CD4-positive, alpha-beta T cell treated with Interleukin-17A for 1 hour (primary cell): Measurements from ENCODE around the gene SENP6.
"Not testable (repeated sequence)": the region's sequence is repeated elsewhere in the genome, so short reads cannot be mapped to it uniquely, and the experiment has no call there.

Experiments used
- DNase-seq: peaks from one replicate; pipeline ENCODE4 v3.0.0-alpha.2; 2020

SENP6 gene

GRCh38 chr6:75608956-75609533, 7.4 kb downstream of the SENP6 start:
- no peak for DNase-seq

GRCh38 chr6:75609639-75610590, 8.2 kb downstream of the SENP6 start:
- DNase-seq: no peak

GRCh38 chr6:75611011-75611701, 9.5 kb downstream of the SENP6 start:
- DNase-seq: no peak

- DNase-seq: peak; percentile 36
Observed at GRCh38 chr6:75611702-75612375, 10.2 kb downstream of the SENP6 start.

- no peak for DNase-seq
Observed at GRCh38 chr6:75612434-75612833, 10.8 kb downstream of the SENP6 start.

- no peak for DNase-seq
Observed at GRCh38 chr6:75613056-75613501, 11.4 kb downstream of the SENP6 start.

GRCh38 chr6:75618437-75618836, 16.8 kb downstream of the SENP6 start:
- no peak for DNase-seq

- no peak for DNase-seq
Observed at GRCh38 chr6:75619230-75619899, 17.7 kb downstream of the SENP6 start.

GRCh38 chr6:75620381-75621304, 19.0 kb downstream of the SENP6 start:
- no peak for DNase-seq

GRCh38 chr6:75621846-75622245, 20.2 kb downstream of the SENP6 start:
- DNase-seq: no peak

- DNase-seq: no peak
Observed at GRCh38 chr6:75623491-75623890, 21.8 kb downstream of the SENP6 start.

GRCh38 chr6:75624335-75624734, 22.7 kb downstream of the SENP6 start:
- DNase-seq: no peak

GRCh38 chr6:75624988-75625387, 23.3 kb downstream of the SENP6 start:
- no peak for DNase-seq

GRCh38 chr6:75626561-75626960, 24.9 kb downstream of the SENP6 start:
- no peak for DNase-seq

- not testable (repeated sequence) for DNase-seq
Observed at GRCh38 chr6:75627708-75628107, 26.0 kb downstream of the SENP6 start.

- DNase-seq: no peak
Observed at GRCh38 chr6:75631859-75632635, 30.4 kb downstream of the SENP6 start.

- DNase-seq: no peak
Observed at GRCh38 chr6:75633045-75633444, 31.4 kb downstream of the SENP6 start.

GRCh38 chr6:75642311-75642710, 40.6 kb downstream of the SENP6 start:
- no peak for DNase-seq

- DNase-seq: no peak
Observed at GRCh38 chr6:75643173-75643572, 41.5 kb downstream of the SENP6 start.

GRCh38 chr6:75656479-75656878, 54.8 kb downstream of the SENP6 start:
- no peak for DNase-seq
